Activated T-cell treated with anti-CD3 and anti-CD28 coated beads, Interleukin-2, amount 50 U/mL, for 4 hours (primary cell): ENCODE measurements around the gene FBP1. TPM values are rescaled to one million over a fixed set of nuclear protein-coding genes. Genes with fewer than 3 reads are reported as not detected.
"Not testable (repeated sequence)": the region's sequence is repeated elsewhere in the genome, so short reads cannot be mapped to it uniquely, and the experiment has no call there.

ENCODE experiments used
- ATAC-seq, 2 donors: fragments of 200-7000 bp; cut with Tn5 transposase; one replicate each; pipeline ENCODE4 v1.10.0; 2021
- DNase-seq: peaks from one replicate; pipeline ENCODE4 v3.0.0-alpha.2; 2020
- H3K27me3 Mint-ChIP-seq: one replicate; pipeline ENCODE4 v1.8.0; 2021; ENCODE audit warnings: low read depth, mixed read lengths
- H3K36me3 Mint-ChIP-seq: one replicate; pipeline ENCODE4 v1.8.0; 2022; ENCODE audit warnings: mixed read lengths; ENCODE audit not compliant: insufficient read depth
- H3K4me1 Mint-ChIP-seq: one replicate; pipeline ENCODE4 v1.8.0; 2021; ENCODE audit warnings: low read depth, mixed read lengths
- H3K4me3 Mint-ChIP-seq: one replicate; pipeline ENCODE4 v1.8.0; 2021; ENCODE audit warnings: mild to moderate bottlenecking, moderate library complexity, mixed read lengths
- H3K9me3 Mint-ChIP-seq: one replicate; pipeline ENCODE4 v1.8.0; 2021; ENCODE audit warnings: mixed read lengths
- total RNA-seq, 3 donors: library from RNA; stranded (reverse); gene quantifications; one replicate each; pipeline ENCODE4 v1.2.1, GENCODE V29; 2021

Gene FBP1
- total RNA-seq, 3 donors from 2014 or later: 0.47 to 0.51 (median 0.49) TPM

- H3K36me3 Mint-ChIP-seq: no peaks in the 10 kb centered on the region
- DNase-seq (no peak), ATAC-seq (no peak)
- peaks cover 20% of the 10 kb centered on the region for H3K27me3 Mint-ChIP-seq
- peaks cover 11% of the 10 kb centered on the region for H3K4me1 Mint-ChIP-seq
- H3K4me3 Mint-ChIP-seq: no peak overlapping the region
- H3K9me3 Mint-ChIP-seq: no peaks in the 10 kb centered on the region
Measured at GRCh38 chr9:94613003-94613402, 26.3 kb downstream of the FBP1 start.

GRCh38 chr9:94612071-94612470, 27.2 kb downstream of the FBP1 start:
- H3K4me1 Mint-ChIP-seq: peaks cover 11% of the 10 kb centered on the region
- no peak overlapping the region for H3K4me3 Mint-ChIP-seq
- no peaks in the 10 kb centered on the region for H3K9me3 Mint-ChIP-seq
- DNase-seq (no peak), ATAC-seq (peak in 1 of 2 donors; percentile 31)
- H3K36me3 Mint-ChIP-seq: no peaks in the 10 kb centered on the region
- peaks cover 22% of the 10 kb centered on the region for H3K27me3 Mint-ChIP-seq

- Mint-ChIP-seq H3K9me3 (no peaks in the 10 kb centered on the region), H3K4me1 (peaks cover 11% of the 10 kb centered on the region), H3K36me3 (no peaks in the 10 kb centered on the region), H3K4me3 (no peak overlapping the region), H3K27me3 (peaks cover 22% of the 10 kb centered on the region)
- DNase-seq (peak; percentile 24), ATAC-seq (peak; percentile 85 to 87)
Measured at GRCh38 chr9:94611638-94612068, 27.7 kb downstream of the FBP1 start.

GRCh38 chr9:94610181-94610606, 29.1 kb downstream of the FBP1 start:
- no peak for DNase-seq
- H3K4me3 Mint-ChIP-seq: no peak overlapping the region
- ATAC-seq: no peak
- H3K27me3 Mint-ChIP-seq: peaks cover 22% of the 10 kb centered on the region
- H3K4me1 Mint-ChIP-seq: peaks cover 11% of the 10 kb centered on the region
- no peaks in the 10 kb centered on the region for H3K36me3 Mint-ChIP-seq
- H3K9me3 Mint-ChIP-seq: no peaks in the 10 kb centered on the region

- no peak overlapping the region for H3K4me3 Mint-ChIP-seq
- H3K9me3 Mint-ChIP-seq: no peaks in the 10 kb centered on the region
- H3K36me3 Mint-ChIP-seq: no peaks in the 10 kb centered on the region
- H3K27me3 Mint-ChIP-seq: peaks cover 14% of the 10 kb centered on the region
- no peak for ATAC-seq
- H3K4me1 Mint-ChIP-seq: peaks cover 17% of the 10 kb centered on the region
- no peak for DNase-seq
Measured at GRCh38 chr9:94607423-94607691, 32.0 kb downstream of the FBP1 start.

GRCh38 chr9:94606646-94607422, 32.5 kb downstream of the FBP1 start:
- H3K4me1 Mint-ChIP-seq: peaks cover 12% of the 10 kb centered on the region
- no peak for ATAC-seq
- H3K27me3 Mint-ChIP-seq: peaks cover 14% of the 10 kb centered on the region
- no peaks in the 10 kb centered on the region for H3K9me3 Mint-ChIP-seq
- no peak for DNase-seq
- no peak overlapping the region for H3K4me3 Mint-ChIP-seq
- H3K36me3 Mint-ChIP-seq: no peaks in the 10 kb centered on the region

GRCh38 chr9:94603259-94604160, 35.8 kb downstream of the FBP1 start:
- DNase-seq: peak; percentile 56
- ATAC-seq: peak; percentile 87 to 88
- no peaks in the 10 kb centered on the region for H3K9me3 Mint-ChIP-seq
- peaks cover 7% of the 10 kb centered on the region for H3K4me1 Mint-ChIP-seq
- no peaks in the 10 kb centered on the region for H3K36me3 Mint-ChIP-seq
- H3K4me3 Mint-ChIP-seq: no peak overlapping the region
- peaks cover 7% of the 10 kb centered on the region for H3K27me3 Mint-ChIP-seq

- H3K4me1 Mint-ChIP-seq: peaks cover 7% of the 10 kb centered on the region
- H3K27me3 Mint-ChIP-seq: peaks cover 10% of the 10 kb centered on the region
- no peak overlapping the region for H3K4me3 Mint-ChIP-seq
- no peak for DNase-seq
- H3K9me3 Mint-ChIP-seq: no peaks in the 10 kb centered on the region
- no peaks in the 10 kb centered on the region for H3K36me3 Mint-ChIP-seq
- no peak for ATAC-seq
Measured at GRCh38 chr9:94602666-94603065, 36.7 kb downstream of the FBP1 start.

- Mint-ChIP-seq H3K27me3 (peaks cover 10% of the 10 kb centered on the region), H3K4me1 (peaks cover 7% of the 10 kb centered on the region), H3K4me3 (no peak overlapping the region), H3K36me3 (no peaks in the 10 kb centered on the region), H3K9me3 (no peaks in the 10 kb centered on the region)
- ATAC-seq (no peak), DNase-seq (no peak)
Measured at GRCh38 chr9:94600715-94601114, 38.6 kb downstream of the FBP1 start.

GRCh38 chr9:94600258-94600657, 39.1 kb downstream of the FBP1 start:
- Mint-ChIP-seq H3K9me3 (no peaks in the 10 kb centered on the region), H3K4me3 (no peak overlapping the region), H3K27me3 (peaks cover 10% of the 10 kb centered on the region), H3K36me3 (no peaks in the 10 kb centered on the region), H3K4me1 (peaks cover 7% of the 10 kb centered on the region)
- DNase-seq (no peak), ATAC-seq (no peak)

GRCh38 chr9:94599102-94599501, 40.2 kb downstream of the FBP1 start:
- Mint-ChIP-seq H3K9me3 (no peaks in the 10 kb centered on the region), H3K27me3 (peaks cover 13% of the 10 kb centered on the region), H3K4me3 (no peak overlapping the region), H3K36me3 (no peaks in the 10 kb centered on the region), H3K4me1 (peaks cover 7% of the 10 kb centered on the region)
- no peak for ATAC-seq
- no peak for DNase-seq

GRCh38 chr9:94593459-94594345, 45.6 kb downstream of the FBP1 start, which contains the start of gene FBP2:
TSS of gene FBP2 (minus strand) at chr9:94593824. CDS start at chr9:94593726, 98 bp downstream.
- Mint-ChIP-seq H3K36me3 (no peaks in the 10 kb centered on the region), H3K4me1 (no peaks in the 10 kb centered on the region), H3K4me3 (no peak within 1 kb of the TSS), H3K9me3 (no peaks in the 10 kb centered on the region), H3K27me3 (peaks cover 18% of the 10 kb centered on the region)
- DNase-seq (no peak), ATAC-seq (no peak)

- not testable (repeated sequence) for DNase-seq, ATAC-seq, H3K9me3 Mint-ChIP-seq, H3K4me1 Mint-ChIP-seq, H3K36me3 Mint-ChIP-seq, H3K4me3 Mint-ChIP-seq
- H3K27me3 Mint-ChIP-seq: peaks cover 16% of the 10 kb centered on the region
Measured at GRCh38 chr9:94592683-94593082, 46.6 kb downstream of the FBP1 start.

- H3K9me3 Mint-ChIP-seq: no peaks in the 10 kb centered on the region
- ATAC-seq (no peak), DNase-seq (no peak)
- H3K4me1 Mint-ChIP-seq: no peaks in the 10 kb centered on the region
- H3K4me3 Mint-ChIP-seq: no peak overlapping the region
- H3K27me3 Mint-ChIP-seq: peaks cover 17% of the 10 kb centered on the region
- H3K36me3 Mint-ChIP-seq: no peaks in the 10 kb centered on the region
Measured at GRCh38 chr9:94591876-94592275, 47.4 kb downstream of the FBP1 start.
